NCI-H2171 treated with DMSO at 0.1 percent for 48 hours (cell line): ENCODE data around the gene RBBP8NL.

ENCODE experiments used
- DNase-seq: peaks from one replicate; lab custom pipeline; 2025; lab: John Stamatoyannopoulos, UW

RBBP8NL gene

GRCh38 chr20:62408055-62408454, 19.3 kb downstream of the RBBP8NL start:
- DNase-seq: no peak

GRCh38 chr20:62407221-62407992, 19.9 kb downstream of the RBBP8NL start, which contains the start of gene CABLES2:
TSS of gene CABLES2 (minus strand) at chr20:62407285. CDS start at chr20:62407276, 9 bp downstream.
- DNase-seq: peak; percentile 93

DNA sequence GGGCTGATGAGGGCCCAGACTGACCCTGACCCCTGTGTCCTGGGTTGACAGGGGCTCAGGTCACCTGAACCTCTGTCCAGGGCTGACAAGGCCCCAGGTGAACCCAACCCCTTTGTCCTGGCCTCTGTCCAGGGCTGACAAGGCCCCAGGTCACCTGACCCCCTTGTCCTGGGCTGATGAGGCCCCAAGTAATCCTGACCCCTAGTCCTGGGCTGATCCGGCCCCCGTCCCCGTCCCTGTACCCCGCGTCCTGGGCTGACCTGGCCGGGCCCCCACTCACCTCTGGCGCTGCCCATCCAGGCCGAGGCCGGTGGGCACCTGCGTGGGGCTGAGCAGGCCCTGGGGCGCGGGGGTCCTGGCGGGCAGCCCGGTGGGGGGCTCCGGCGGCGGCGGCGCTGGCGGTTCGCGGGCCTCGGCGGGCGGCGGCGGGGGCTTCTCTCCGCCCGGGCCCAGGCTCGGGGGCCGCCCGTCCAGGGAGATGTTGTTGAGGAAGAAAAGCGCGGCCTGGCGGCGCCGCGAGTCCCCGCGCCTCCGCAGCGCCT, 20.6 kb downstream of the RBBP8NL start:
- DNase-seq: no peak

- no peak for DNase-seq
These were observed 21.3 kb downstream of the RBBP8NL start for GRCh38 chr20:62405981-62406513.

DNA sequence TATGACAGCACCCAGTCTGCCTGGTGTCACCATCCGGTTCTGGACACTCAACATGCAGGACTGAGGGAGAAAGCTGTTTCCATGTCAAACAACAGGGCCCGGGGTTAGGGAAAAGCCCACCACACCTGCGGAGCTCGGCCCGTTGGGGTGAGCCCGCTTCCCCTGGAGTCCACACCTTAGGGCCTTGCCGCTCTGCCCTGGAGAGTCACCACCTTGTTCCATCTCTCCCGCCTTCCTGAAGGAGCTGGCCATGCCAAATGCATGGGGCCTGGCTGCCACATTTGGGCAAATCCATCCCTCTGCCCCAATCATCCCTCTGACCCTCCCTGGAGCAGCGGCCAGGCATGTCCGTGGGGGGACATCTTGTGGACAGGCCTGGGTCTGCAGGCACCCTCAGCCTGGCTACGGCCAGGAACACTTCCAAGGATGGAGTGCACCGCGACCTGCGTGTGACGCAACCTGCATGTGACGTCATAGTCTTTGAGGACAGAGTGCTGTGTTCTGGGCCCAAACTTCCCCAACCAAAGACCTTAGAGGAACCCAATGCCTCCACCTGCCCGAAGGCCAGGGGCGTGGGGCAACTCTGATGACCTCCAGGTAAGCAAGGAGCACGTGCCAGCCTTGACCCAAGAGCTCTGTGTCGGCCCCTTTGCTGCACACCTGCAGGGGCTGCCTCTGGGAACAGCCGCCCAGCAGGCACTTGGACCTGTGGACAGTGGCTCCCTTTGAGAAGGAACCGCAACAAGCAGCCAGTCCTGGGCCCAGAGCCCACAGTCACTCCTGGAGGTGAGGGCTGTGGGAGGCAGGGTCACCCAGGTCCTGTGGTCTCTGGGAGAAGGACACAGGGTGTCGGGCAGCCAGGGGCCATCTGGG, 22.0 kb downstream of the RBBP8NL start:
- no peak for DNase-seq

GRCh38 chr20:62404761-62405107, 22.6 kb downstream of the RBBP8NL start:
- no peak for DNase-seq

GRCh38 chr20:62404112-62404665, 23.1 kb downstream of the RBBP8NL start:
- no peak for DNase-seq

DNA sequence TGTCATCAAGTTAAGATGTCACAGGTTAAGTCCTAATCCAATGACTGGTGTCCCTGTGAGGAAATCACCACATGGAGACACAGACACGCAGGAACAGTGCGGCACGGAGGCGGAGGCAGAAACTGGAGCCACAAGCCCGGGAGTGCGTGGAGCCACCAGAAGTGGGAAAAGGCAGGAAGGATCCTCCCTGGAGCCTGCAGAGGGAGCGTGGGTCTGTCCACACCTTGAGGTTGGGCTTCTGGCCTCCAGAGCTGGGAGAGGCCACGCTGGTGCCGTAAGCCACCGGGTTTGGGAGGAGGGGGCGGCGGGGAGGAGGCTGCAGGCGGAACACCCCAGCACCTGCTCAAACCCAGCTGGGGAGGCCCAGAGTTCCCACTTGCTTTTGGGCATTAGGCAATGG, 24.0 kb downstream of the RBBP8NL start:
- DNase-seq: no peak

- no peak for DNase-seq
These were observed 24.7 kb downstream of the RBBP8NL start for GRCh38 chr20:62402456-62403150.

DNA sequence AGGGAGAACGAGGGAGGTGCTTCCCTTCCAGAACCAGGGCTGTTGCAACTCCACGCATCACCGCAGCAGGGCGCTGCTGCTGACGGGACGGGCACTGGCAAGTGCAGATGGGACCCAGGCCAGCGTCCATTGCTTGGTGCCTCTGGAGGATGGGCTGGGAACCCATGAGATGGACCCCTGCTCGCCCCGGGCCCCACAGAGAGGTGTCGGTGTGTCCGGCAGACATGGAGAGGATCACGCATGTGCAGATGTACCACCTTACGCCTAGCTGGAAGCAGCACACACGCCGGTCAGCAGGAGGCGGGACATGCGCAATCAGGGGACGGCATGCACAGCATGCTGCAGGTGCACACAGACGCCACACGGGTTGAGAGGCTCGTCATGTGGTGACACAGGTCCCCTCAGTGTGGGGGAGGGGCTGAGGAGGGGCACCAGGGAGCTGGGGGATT, 26.0 kb downstream of the RBBP8NL start:
- DNase-seq: no peak

- DNase-seq: no peak
These were observed 26.8 kb downstream of the RBBP8NL start for GRCh38 chr20:62400541-62400940.

GRCh38 chr20:62400021-62400420, 27.3 kb downstream of the RBBP8NL start:
- DNase-seq: no peak

DNA sequence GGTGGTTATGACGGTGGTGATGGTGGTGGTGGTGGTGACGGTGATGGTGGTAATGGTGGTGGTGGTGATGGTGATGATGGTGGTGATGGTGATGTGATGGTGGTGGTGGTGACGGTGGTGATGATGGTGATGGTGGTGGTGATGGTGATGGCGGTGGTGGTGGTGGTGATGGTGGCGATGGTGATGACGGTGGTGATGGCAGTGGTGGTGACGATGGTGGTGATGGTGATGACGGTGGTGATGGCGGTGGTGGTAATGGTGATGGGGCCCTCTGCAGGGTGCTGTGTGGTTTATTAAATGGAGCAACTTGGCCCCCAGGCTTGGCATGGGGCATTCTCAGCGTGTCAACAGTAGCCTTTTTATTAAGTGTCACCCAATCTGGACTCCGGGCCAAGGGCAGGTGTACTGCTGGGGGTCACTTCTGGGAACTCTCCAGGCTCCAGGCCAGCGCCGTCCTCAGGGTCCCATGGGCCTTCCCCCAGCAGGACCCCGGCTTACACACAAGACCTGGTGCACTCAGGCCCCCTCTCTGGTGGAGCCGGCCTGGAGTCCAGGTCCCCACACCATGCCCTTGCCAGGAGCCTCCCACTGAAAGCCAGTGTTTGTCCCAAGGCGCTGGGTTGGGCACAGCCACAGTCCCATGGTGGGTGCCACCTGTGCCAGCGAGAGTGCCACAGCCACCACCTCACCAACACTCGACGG, 29.1 kb downstream of the RBBP8NL start:
- no peak for DNase-seq

GRCh38 chr20:62396367-62397239, 30.7 kb downstream of the RBBP8NL start:
- DNase-seq: no peak

DNA sequence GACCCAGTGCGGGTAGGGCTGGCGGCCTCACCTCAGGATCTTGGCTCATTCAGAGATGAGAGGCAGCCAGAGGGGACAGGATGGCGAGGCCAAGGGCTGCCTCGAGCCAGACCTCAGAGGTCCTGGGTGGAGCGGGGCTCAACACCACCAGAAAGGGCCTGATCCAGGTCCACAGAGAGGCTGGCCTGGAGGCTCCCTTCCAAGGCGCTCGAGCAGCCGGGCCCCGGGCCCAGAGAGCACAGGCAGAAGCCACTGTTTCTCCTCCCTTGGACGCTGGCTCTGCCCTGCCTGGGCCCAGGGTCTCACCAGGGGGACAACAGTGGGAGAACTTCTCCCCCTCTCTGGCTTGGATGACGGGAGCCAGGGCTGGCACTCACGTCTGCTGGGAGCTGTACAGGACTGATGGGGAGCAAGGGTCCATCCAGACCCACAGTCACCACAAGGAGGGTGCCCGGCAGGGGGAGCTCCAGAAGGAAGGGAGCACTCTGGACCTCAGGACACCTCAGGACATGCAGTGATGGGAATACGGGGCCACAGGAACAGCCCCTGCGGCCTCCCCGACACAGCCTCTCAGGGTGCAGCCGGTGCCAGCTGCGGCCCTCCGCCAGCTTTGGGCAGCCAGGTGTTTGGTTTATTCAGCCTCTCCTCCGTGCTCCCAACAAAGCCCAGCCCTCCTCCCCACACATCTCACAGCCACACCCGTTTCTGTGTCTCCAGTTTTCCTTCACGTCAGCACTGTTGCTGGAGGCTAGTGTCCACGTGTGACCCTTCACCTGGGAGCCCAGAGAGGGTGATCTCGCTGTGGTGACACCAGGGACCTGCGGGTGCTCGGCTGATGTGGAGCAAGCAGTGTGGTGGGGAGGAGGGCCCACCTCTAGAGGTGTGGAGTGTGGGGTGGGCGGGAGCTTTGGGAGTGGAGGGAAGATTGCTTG, 31.8 kb downstream of the RBBP8NL start:
- no peak for DNase-seq

GRCh38 chr20:62394248-62395245, 32.8 kb downstream of the RBBP8NL start:
- DNase-seq: no peak

- no peak for DNase-seq
These were observed 33.5 kb downstream of the RBBP8NL start for GRCh38 chr20:62393830-62394229.

- DNase-seq: no peak
These were observed 34.0 kb downstream of the RBBP8NL start for GRCh38 chr20:62393335-62393665.
